Endothelial cell of umbilical vein (primary cell): ENCODE measurements around the gene SOX5. TPM values are rescaled to one million over a fixed set of nuclear protein-coding genes. Genes with fewer than 3 reads are reported as not detected.

Experiments
- BruUV-seq: library from RNA; stranded (reverse); fragments of 400-500 nt; replicated peaks from 2 replicates; lab custom pipeline; 2021; lab: Mats Ljungman, UMichigan
- CTCF ChIA-PET: fragments of 300-600, 350-600 bp; sonication (Branson Sonifier 250); formaldehyde crosslinking; loops from one replicate; lab custom pipeline; 2021; ENCODE audit warnings: antibody characterized with exemption, inconsistent platforms; lab: Charles Lee
- POLR2A ChIA-PET: fragments of 300-600, 350-600 bp; sonication (Branson Sonifier 250); formaldehyde crosslinking; loops from one replicate; lab custom pipeline; 2021; ENCODE audit warnings: antibody characterized with exemption, inconsistent platforms; lab: Charles Lee
- DNase-seq: peaks from one replicate; pipeline ENCODE4 v3.0.0-alpha.2; 2011; ENCODE audit warnings: low read depth, low spot score
- FAIRE-seq: peaks from 2 replicates; lab custom pipeline; 2011; peaks lifted over from hg19 to GRCh38; lab: Jason Lieb, UNC
- H2AFZ ChIP-seq: 2 replicates; pipeline ENCODE4 v1.6.0; 2012; ENCODE audit warnings: low read depth, low read length, control low read depth, inconsistent platforms
- H3K27ac ChIP-seq: 2 replicates; pipeline ENCODE4 v1.5.1; 2011; ENCODE audit warnings: low read depth, mild to moderate bottlenecking, control low read depth, low read length, moderate library complexity; ENCODE audit not compliant: insufficient read depth
- H3K27me3 ChIP-seq, 2 experiments: 2 replicates each; pipeline versions ENCODE4 v1.6.0 to v1.6.1; 2011; ENCODE audit warnings: low read length in 2 of 2, mixed read lengths in 1 of 2; ENCODE audit not compliant: control insufficient read depth in 2 of 2, insufficient read depth in 2 of 2
- H3K36me3 ChIP-seq, 2 experiments: 2 replicates in 1 of 2; 3 replicates in 1 of 2; pipeline ENCODE4 v1.5.1; 2011; ENCODE audit warnings: low read length in 2 of 2, mild to moderate bottlenecking in 1 of 2, moderate library complexity in 1 of 2; ENCODE audit not compliant: control insufficient read depth in 2 of 2, insufficient read depth in 2 of 2; ENCODE audit errors: extremely low read depth in 1 of 2
- H3K4me1 ChIP-seq: 3 replicates; pipeline ENCODE4 v1.5.1; 2011; ENCODE audit warnings: mild to moderate bottlenecking, low read length; ENCODE audit not compliant: control insufficient read depth, insufficient read depth; ENCODE audit errors: extremely low read depth
- H3K4me2 ChIP-seq: 2 replicates; pipeline ENCODE4 v1.6.1; 2011; ENCODE audit warnings: low read length, control low read depth, mixed read lengths; ENCODE audit not compliant: insufficient read depth
- H3K4me3 ChIP-seq, 3 experiments: fragments of 200-600 bp in 1 of 3; sonication (generic), shearing (Covaris generic) in 1 of 3; replicated peaks in 1 of 3; 2 replicates each; pipeline ENCODE4 v1.5.1; 2011 to 2016; ENCODE audit warnings: control low read depth in 3 of 3, low read length in 3 of 3, mild to moderate bottlenecking in 2 of 3, inconsistent platforms in 1 of 3, low read depth in 1 of 3, moderate library complexity in 1 of 3; ENCODE audit not compliant: insufficient read depth in 1 of 3
- H3K79me2 ChIP-seq: 2 replicates; pipeline ENCODE4 v1.6.0; 2012; ENCODE audit warnings: low read length, inconsistent platforms; ENCODE audit not compliant: control insufficient read depth, insufficient read depth
- H3K9ac ChIP-seq: replicated peaks from 2 replicates; pipeline ENCODE3; 2011; ENCODE audit warnings: low read length, control low read depth; ENCODE audit not compliant: insufficient read depth; ENCODE audit errors: extremely low read depth
- H3K9me1 ChIP-seq: replicated peaks from 3 replicates; pipeline ENCODE4 v1.6.0; 2011; ENCODE audit warnings: mild to moderate bottlenecking, low read length; ENCODE audit not compliant: control insufficient read depth, insufficient read depth; ENCODE audit errors: extremely low read depth
- H3K9me3 ChIP-seq: replicated peaks from 2 replicates; pipeline ENCODE4 v1.5.1; 2012; ENCODE audit warnings: low read length, inconsistent platforms; ENCODE audit not compliant: control insufficient read depth, insufficient read depth
- H4K20me1 ChIP-seq: replicated peaks from 2 replicates; pipeline ENCODE3; 2011; ENCODE audit warnings: mild to moderate bottlenecking, low read length; ENCODE audit not compliant: control insufficient read depth, insufficient read depth; ENCODE audit errors: extremely low read depth
- EZH2 ChIP-seq: IDR thresholded peaks from 2 replicates; pipeline ENCODE4 v1.6.1; 2012; ENCODE audit warnings: borderline replicate concordance, low read depth, mild to moderate bottlenecking, moderate library complexity, low read length, inconsistent platforms; ENCODE audit not compliant: severe bottlenecking
- FOS ChIP-seq: IDR thresholded peaks from 2 replicates; pipeline ENCODE4 v1.6.1; 2011; ENCODE audit warnings: mild to moderate bottlenecking, low read length, moderate library complexity, borderline replicate concordance; ENCODE audit not compliant: insufficient read depth
- GATA2 ChIP-seq: IDR thresholded peaks from 2 replicates; pipeline ENCODE4 v1.7.0; 2011; ENCODE audit warnings: low read depth, mild to moderate bottlenecking, moderate library complexity, mixed read lengths, low read length; ENCODE audit not compliant: insufficient read length, insufficient read depth
- JUN ChIP-seq: IDR thresholded peaks from 2 replicates; pipeline ENCODE4 v1.6.1; 2011; ENCODE audit warnings: borderline replicate concordance, low read depth; ENCODE audit not compliant: insufficient read length, insufficient read depth
- MYC ChIP-seq: IDR thresholded peaks from one replicate; pipeline ENCODE4 v1.6.1; 2011; ENCODE audit warnings: mild to moderate bottlenecking, low read depth, low read length
- POLR2A ChIP-seq: IDR thresholded peaks from 2 replicates; pipeline ENCODE4 v1.6.1; 2012; ENCODE audit warnings: low read depth, mild to moderate bottlenecking, control low read depth, low read length
- POLR2AphosphoS5 ChIP-seq: IDR thresholded peaks from 2 replicates; pipeline ENCODE4 v1.6.1; 2012; ENCODE audit warnings: low read depth, mild to moderate bottlenecking, control low read depth, low read length, moderate library complexity; ENCODE audit not compliant: insufficient read depth
- dilution Hi-C: fragments of 300-500 bp; cut with MboI; formaldehyde crosslinking; loops from one replicate; pipeline ENCODE4 v1.15.0; 2019; ENCODE audit warnings: low sequenced_read_pairs; ENCODE audit not compliant: extremely low pct_ligation_motif_present
- intact Hi-C: fragments of 100-400 bp; cut with micrococcal nuclease; formaldehyde crosslinking; loops from one replicate; pipeline ENCODE4 v1.10.0; 2022
- polyA plus RNA-seq, 4 experiments: library from polyadenylated mRNA; depleted of rRNA in 3 of 4; stranded (reverse) in 3 of 4; unstranded in 1 of 4; fragments of >200 nt; gene quantifications; 2 replicates each; pipeline versions ENCODE4 v1.2.1 to v1.2.3, GENCODE V29; 2011 to 2012; ENCODE audit warnings: missing spikeins in 1 of 4
- total RNA-seq: library from RNA; stranded (reverse); gene quantifications from 2 replicates; pipeline ENCODE4 v1.2.3, GENCODE V29; 2021
- TF ChIP-seq, protein P1 (sequence below), 2 donors: IDR thresholded peaks; 1 replicate in 1 of 2; 2 replicates in 1 of 2; pipeline ENCODE4 v1.5.1; 2011; ENCODE audit warnings: low read length in 2 of 2, mild to moderate bottlenecking in 2 of 2, moderate library complexity in 2 of 2, control low read depth in 1 of 2, inconsistent platforms in 1 of 2, low read depth in 1 of 2; ENCODE audit not compliant: insufficient read depth in 1 of 2; ENCODE audit errors: extremely low read depth in 1 of 2
- TF ChIP-seq, protein P2 (sequence below): IDR thresholded peaks from 2 replicates; pipeline ENCODE4 v1.6.1; 2011; ENCODE audit not compliant: insufficient read depth, insufficient read length

Gene SOX5
- total and polyA plus RNA-seq, 2 donors (not counting 3 experiments of a cell fraction or from before 2014, with no cell fraction given) = 0.63 to 3.5 TPM

GRCh38 chr12:23550753-23551152, 398.7 kb downstream of the SOX5 start:
- Histone ChIP-seq H3K27me3 (no peaks in the 10 kb centered on the region), H3K9me1 (no peaks in the 10 kb centered on the region), H3K27ac (no peak overlapping the region), H3K4me1 (no peaks in the 10 kb centered on the region), H4K20me1 (no peaks in the 10 kb centered on the region), H2AFZ (no peak overlapping the region), H3K9ac (no peak overlapping the region), H3K4me2 (no peak overlapping the region), H3K36me3 (no peaks in the 10 kb centered on the region), H3K79me2 (no peaks in the 10 kb centered on the region), H3K4me3 (no peak overlapping the region), H3K9me3 (no peaks in the 10 kb centered on the region)
- TF ChIP-seq, protein P1, sequence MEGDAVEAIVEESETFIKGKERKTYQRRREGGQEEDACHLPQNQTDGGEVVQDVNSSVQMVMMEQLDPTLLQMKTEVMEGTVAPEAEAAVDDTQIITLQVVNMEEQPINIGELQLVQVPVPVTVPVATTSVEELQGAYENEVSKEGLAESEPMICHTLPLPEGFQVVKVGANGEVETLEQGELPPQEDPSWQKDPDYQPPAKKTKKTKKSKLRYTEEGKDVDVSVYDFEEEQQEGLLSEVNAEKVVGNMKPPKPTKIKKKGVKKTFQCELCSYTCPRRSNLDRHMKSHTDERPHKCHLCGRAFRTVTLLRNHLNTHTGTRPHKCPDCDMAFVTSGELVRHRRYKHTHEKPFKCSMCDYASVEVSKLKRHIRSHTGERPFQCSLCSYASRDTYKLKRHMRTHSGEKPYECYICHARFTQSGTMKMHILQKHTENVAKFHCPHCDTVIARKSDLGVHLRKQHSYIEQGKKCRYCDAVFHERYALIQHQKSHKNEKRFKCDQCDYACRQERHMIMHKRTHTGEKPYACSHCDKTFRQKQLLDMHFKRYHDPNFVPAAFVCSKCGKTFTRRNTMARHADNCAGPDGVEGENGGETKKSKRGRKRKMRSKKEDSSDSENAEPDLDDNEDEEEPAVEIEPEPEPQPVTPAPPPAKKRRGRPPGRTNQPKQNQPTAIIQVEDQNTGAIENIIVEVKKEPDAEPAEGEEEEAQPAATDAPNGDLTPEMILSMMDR (IDR thresholded peaks at IDR 0.05; ENCODE audit: extremely low read depth in 1 of 2, insufficient read depth in 1 of 2, low read depth in 1 of 2, low read length in 2 of 2) = no peak
- TF ChIP-seq GATA2 (no peak), POLR2AphosphoS5 (no peak), FOS (no peak), JUN (no peak), MYC (no peak), EZH2 (no peak), POLR2A (no peak)
- TF ChIP-seq, protein P2, sequence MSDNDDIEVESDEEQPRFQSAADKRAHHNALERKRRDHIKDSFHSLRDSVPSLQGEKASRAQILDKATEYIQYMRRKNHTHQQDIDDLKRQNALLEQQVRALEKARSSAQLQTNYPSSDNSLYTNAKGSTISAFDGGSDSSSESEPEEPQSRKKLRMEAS = no peak
- intact Hi-C loops = no loop called here
- ChIA-PET POLR2A (no interaction called here), CTCF (no interaction called here)
- dilution Hi-C loops = no loop called here
- DNase-seq = no peak
- no peak for FAIRE-seq
- no TSS peak for BruUV-seq
